GM10266 (cell line): Measurements from ENCODE around the gene PTGER1.
"Not testable (repeated sequence)": the region's sequence is repeated elsewhere in the genome, so short reads cannot be mapped to it uniquely, and the experiment has no call there.

Experiments used
- DNase-seq: peaks from one replicate; pipeline ENCODE4 v3.0.0; 2012; ENCODE audit errors: extremely low spot score
- TF ChIP-seq, protein P1 (sequence below): IDR thresholded peaks from 2 replicates; pipeline ENCODE4 v1.5.1; 2012; ENCODE audit warnings: mild to moderate bottlenecking, low read depth; ENCODE audit not compliant: control insufficient read depth, insufficient read depth; ENCODE audit errors: missing control alignments

The PTGER1 gene

DNA sequence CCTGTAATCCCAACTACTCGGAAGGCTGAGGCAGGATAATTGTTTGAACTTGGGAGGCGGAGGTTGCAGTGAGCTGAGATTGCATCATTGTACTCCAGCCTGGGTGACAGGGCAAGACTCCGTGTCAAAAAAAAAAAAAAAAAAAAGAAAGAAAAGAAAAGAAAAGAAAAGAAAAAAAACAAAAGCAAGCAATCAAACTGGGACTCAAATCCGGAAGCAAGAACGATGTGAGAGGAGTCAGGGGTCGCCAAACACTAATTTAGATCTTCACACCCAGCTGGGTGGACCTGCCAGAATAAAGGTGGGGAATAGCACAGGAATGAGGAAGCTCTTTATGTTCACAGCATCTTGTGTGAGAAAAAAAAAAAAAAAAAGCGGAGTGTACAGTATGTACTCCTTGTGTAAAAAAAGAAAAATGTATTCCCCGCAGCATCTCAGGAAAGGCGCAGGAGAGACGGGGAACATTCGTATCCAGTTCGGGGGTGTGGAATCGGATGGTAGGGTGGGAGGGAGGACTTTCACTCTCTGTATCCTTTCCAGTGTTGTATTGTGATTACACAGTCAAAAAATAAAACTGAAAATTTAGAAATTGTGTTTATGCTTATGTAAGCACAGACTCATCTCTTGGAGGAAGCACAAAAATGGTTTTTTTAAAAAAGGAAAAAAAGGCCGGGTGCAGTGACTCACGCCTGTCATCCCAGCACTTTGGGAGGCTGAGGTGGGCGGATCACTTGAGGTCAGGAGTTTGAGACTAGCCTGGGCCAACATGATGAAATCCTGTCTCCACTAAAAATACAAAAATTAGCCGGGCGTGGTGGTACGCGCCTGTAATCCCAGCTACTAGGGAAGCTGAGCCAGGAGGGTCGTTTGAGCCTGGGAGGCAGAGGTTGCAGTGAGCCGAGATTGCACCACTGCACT is 35.4 kb upstream of the PTGER1 start:
- no peak for DNase-seq
- TF ChIP-seq, protein P1, sequence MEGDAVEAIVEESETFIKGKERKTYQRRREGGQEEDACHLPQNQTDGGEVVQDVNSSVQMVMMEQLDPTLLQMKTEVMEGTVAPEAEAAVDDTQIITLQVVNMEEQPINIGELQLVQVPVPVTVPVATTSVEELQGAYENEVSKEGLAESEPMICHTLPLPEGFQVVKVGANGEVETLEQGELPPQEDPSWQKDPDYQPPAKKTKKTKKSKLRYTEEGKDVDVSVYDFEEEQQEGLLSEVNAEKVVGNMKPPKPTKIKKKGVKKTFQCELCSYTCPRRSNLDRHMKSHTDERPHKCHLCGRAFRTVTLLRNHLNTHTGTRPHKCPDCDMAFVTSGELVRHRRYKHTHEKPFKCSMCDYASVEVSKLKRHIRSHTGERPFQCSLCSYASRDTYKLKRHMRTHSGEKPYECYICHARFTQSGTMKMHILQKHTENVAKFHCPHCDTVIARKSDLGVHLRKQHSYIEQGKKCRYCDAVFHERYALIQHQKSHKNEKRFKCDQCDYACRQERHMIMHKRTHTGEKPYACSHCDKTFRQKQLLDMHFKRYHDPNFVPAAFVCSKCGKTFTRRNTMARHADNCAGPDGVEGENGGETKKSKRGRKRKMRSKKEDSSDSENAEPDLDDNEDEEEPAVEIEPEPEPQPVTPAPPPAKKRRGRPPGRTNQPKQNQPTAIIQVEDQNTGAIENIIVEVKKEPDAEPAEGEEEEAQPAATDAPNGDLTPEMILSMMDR = no peak

- DNase-seq = no peak
Measured at GRCh38 chr19:14507704-14508542, 32.8 kb upstream of the PTGER1 start.

GRCh38 chr19:14505488-14506239 is 30.5 kb upstream of the PTGER1 start:
- DNase-seq = peak; percentile 83
- TF ChIP-seq, protein P1 = peak; percentile 68

More at GRCh38 chr19:14507704-14508542, 32.8 kb upstream of the PTGER1 start:
- TF ChIP-seq, protein P1 = no peak

- DNase-seq = not testable (repeated sequence)
Measured at GRCh38 chr19:14504575-14504974, 29.4 kb upstream of the PTGER1 start.

DNA sequence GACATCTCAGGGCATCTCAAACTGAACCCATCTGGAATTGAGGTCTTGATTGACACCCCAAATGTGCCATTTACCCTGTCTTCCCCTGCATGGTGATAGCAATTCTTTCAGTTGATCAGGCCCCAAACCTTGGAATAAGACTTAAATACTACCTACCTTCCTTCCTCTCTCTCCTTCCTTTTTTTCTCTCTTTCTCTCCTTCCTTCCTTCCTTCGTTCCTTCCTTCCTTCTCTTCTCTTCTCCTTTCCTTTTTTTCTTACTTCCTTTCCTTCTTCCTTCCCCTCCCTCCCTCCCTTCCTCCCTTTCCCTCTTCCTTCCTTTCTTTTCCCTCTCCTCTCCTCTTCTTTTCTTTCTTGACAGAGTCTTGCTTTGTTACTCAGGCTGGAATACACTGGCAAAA is 28.1 kb upstream of the PTGER1 start:
- TF ChIP-seq, protein P1 = no peak
- no peak for DNase-seq

GRCh38 chr19:14502334-14503092 is 27.4 kb upstream of the PTGER1 start:
- TF ChIP-seq, protein P1 = no peak
- DNase-seq = no peak
